WTC11 (cell line): Measurements from ENCODE around the gene GTF3C2. TPM values are rescaled to one million over a fixed set of nuclear protein-coding genes. Genes with fewer than 3 reads are reported as not detected.
A peak's percentile ranks its signal among the peaks of the same experiment; 100 is the strongest.

Experiments
- ATAC-seq: fragments of 200-7000 bp; cut with Tn5 transposase; 2 replicates; pipeline ENCODE4 v1.10.0; 2021; ENCODE audit warnings: mild to moderate bottlenecking, moderate library complexity
- CTCF ChIA-PET: fragments of 300-600 bp; sonication (Branson Sonifier 250); formaldehyde crosslinking; loops from one replicate; lab custom pipeline; 2021; ENCODE audit warnings: antibody characterized with exemption; lab: Charles Lee
- POLR2A ChIA-PET: fragments of 350-600 bp; sonication (Branson Sonifier 250); formaldehyde crosslinking; loops from one replicate; lab custom pipeline; 2021; ENCODE audit warnings: antibody characterized with exemption; lab: Charles Lee
- DNase-seq: peaks from one replicate; pipeline ENCODE4 v3.0.0; 2021; ENCODE audit warnings: low spot score
- H3K27ac Mint-ChIP-seq: 2 replicates; pipeline ENCODE4 v1.8.0; 2021; ENCODE audit warnings: mixed read lengths
- H3K27me3 Mint-ChIP-seq: 2 replicates; pipeline ENCODE4 v1.8.0; 2021; ENCODE audit warnings: low read depth, mild to moderate bottlenecking, moderate library complexity, mixed read lengths
- H3K36me3 Mint-ChIP-seq: 2 replicates; pipeline ENCODE4 v1.8.0; 2021; ENCODE audit warnings: mixed read lengths
- H3K4me1 Mint-ChIP-seq: 2 replicates; pipeline ENCODE4 v1.8.0; 2022; ENCODE audit warnings: mixed read lengths
- H3K4me3 Mint-ChIP-seq: 2 replicates; pipeline ENCODE4 v1.8.0; 2021; ENCODE audit warnings: mild to moderate bottlenecking, moderate library complexity, mixed read lengths
- H3K9me3 Mint-ChIP-seq: 2 replicates; pipeline ENCODE4 v1.8.0; 2021; ENCODE audit warnings: mixed read lengths
- ARID4B ChIP-seq: sonication (generic); formaldehyde crosslinking; IDR thresholded peaks from 2 replicates; pipeline ENCODE4 v1.8.0; 2023; ENCODE audit warnings: missing genetic modification reagents, mild to moderate bottlenecking, borderline replicate concordance
- ATF1 ChIP-seq: sonication (generic); formaldehyde crosslinking; IDR thresholded peaks from 2 replicates; pipeline ENCODE4 v1.8.1; 2023; ENCODE audit warnings: mild to moderate bottlenecking, moderate library complexity, missing genetic modification reagents
- ATF6 ChIP-seq: sonication (generic); formaldehyde crosslinking; IDR thresholded peaks from 2 replicates; pipeline ENCODE4 v1.8.1; 2023; ENCODE audit warnings: mild to moderate bottlenecking, missing genetic modification reagents
- CREM ChIP-seq: sonication (generic); formaldehyde crosslinking; IDR thresholded peaks from 2 replicates; pipeline ENCODE4 v1.8.1; 2022; ENCODE audit warnings: mild to moderate bottlenecking, missing genetic modification reagents, moderate library complexity
- FOXP4 ChIP-seq: sonication (generic); formaldehyde crosslinking; IDR thresholded peaks from 2 replicates; pipeline ENCODE4 v1.8.0; 2022; ENCODE audit warnings: mild to moderate bottlenecking, missing genetic modification reagents
- JUN ChIP-seq: sonication (generic); formaldehyde crosslinking; IDR thresholded peaks from 2 replicates; pipeline ENCODE4 v1.8.0; 2023; ENCODE audit warnings: mild to moderate bottlenecking, missing genetic modification reagents
- KAT7 ChIP-seq: sonication (generic); formaldehyde crosslinking; IDR thresholded peaks from 2 replicates; pipeline ENCODE4 v1.8.1; 2023; ENCODE audit warnings: missing genetic modification reagents, mild to moderate bottlenecking, borderline replicate concordance
- MXD4 ChIP-seq: fragments of 250-450 bp; sonication (Bioruptor Pico); IDR thresholded peaks from 2 replicates; pipeline ENCODE4 v1.8.0; 2021; ENCODE audit warnings: mild to moderate bottlenecking, moderate library complexity, borderline replicate concordance
- PRRX2 ChIP-seq: fragments of 250-450 bp; sonication (Bioruptor Pico); IDR thresholded peaks from 2 replicates; pipeline ENCODE4 v1.8.0; 2021; ENCODE audit warnings: mild to moderate bottlenecking
- SMAD4 ChIP-seq: sonication (generic); formaldehyde crosslinking; IDR thresholded peaks from 2 replicates; pipeline ENCODE4 v1.8.0; 2022; ENCODE audit warnings: mild to moderate bottlenecking, missing genetic modification reagents
- SP1 ChIP-seq: sonication (generic); formaldehyde crosslinking; conservative IDR thresholded peaks from 2 replicates; pipeline ENCODE4 v1.8.1; 2022; ENCODE audit warnings: missing genetic modification reagents
- TP53 ChIP-seq: sonication (generic); formaldehyde crosslinking; IDR thresholded peaks from 2 replicates; pipeline ENCODE4 v1.8.1; 2023; ENCODE audit warnings: mild to moderate bottlenecking, missing genetic modification reagents
- ZNF425 ChIP-seq: fragments of 250-450 bp; sonication (Bioruptor Pico); conservative IDR thresholded peaks from 2 replicates; pipeline ENCODE4 v1.9.0; 2021; ENCODE audit warnings: mild to moderate bottlenecking
- ZSCAN18 ChIP-seq: fragments of 250-450 bp; sonication (Bioruptor Pico); IDR thresholded peaks from 2 replicates; pipeline ENCODE4 v2.1.2; 2022; ENCODE audit warnings: mild to moderate bottlenecking, moderate library complexity
- total RNA-seq: library from RNA; stranded (reverse); gene quantifications from 3 replicates; pipeline ENCODE4 v1.2.3, GENCODE V29; 2021
- TF ChIP-seq, protein P1 (sequence below): fragments of 250-450 bp; sonication (Bioruptor Pico); IDR thresholded peaks from 2 replicates; pipeline ENCODE4 v1.9.0; 2021; ENCODE audit warnings: mild to moderate bottlenecking
- TF ChIP-seq, protein P2 (sequence below): sonication (generic); formaldehyde crosslinking; IDR thresholded peaks from 2 replicates; pipeline ENCODE4 v1.8.0; 2022; ENCODE audit warnings: mild to moderate bottlenecking, missing genetic modification reagents
- TF ChIP-seq, protein P3 (sequence below): sonication (generic); formaldehyde crosslinking; IDR thresholded peaks from 2 replicates; pipeline ENCODE4 v1.8.1; 2023; ENCODE audit warnings: mild to moderate bottlenecking, missing genetic modification reagents, borderline replicate concordance

Gene GTF3C2
- total RNA-seq, 1 experiment from 2014 or later: 123 TPM

DNA sequence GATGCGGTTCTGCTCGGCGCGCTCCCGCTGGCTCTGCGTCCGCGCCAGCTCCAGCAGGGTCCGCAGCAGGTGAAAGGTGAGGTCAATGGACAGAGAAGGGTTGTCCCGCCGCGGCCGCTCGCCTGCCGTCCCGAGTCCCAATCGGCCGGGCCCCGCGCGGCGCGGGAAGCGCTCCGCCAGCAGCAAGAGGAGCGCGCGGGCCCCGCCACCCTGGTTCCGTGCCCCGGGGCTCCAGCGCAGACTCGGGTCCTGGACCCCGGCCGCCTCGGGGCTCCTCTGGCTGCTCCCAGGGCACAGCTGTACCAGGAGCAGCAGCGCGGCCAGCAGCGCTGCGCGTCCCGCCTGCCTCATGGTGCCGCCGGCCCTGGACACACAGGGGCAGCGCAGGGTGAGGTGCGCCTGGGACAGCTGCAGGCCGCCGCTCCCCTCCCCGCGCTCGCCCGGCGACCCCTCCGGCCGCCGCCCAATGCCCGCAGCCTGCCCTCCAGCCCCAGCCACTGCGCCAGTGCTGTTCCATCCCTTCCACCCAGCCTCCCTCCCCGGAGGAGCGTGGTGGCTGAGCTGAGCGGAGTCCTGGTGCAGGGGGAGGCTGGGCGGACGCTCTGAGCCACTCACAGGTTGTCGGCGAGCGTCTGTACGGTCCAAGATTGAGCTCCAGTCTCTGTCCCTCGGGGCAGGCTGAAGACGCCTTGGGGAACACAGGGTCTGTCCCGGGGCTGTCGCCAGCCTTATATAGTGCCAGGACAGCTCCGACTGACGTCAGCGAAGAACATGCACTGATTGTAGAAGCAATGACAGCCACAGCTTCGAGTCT lies 48.8 kb downstream of the GTF3C2 start (continued):
- TF ChIP-seq, protein P1, sequence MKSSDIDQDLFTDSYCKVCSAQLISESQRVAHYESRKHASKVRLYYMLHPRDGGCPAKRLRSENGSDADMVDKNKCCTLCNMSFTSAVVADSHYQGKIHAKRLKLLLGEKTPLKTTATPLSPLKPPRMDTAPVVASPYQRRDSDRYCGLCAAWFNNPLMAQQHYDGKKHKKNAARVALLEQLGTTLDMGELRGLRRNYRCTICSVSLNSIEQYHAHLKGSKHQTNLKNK: no peak

DNA sequence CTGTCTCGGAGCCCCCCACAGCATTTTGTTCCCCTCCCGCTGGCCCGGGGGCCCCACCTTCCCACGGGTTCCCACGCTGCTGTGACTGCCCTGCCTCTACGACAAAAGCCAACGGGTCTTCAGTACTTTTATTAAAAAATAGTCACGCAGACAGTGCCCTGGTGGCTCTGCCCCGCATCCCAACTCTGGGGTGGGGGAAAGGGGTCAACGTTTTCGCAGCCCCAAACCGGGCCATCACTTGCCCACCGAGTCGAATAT lies 49.3 kb downstream of the GTF3C2 start:
- no peak for ATAC-seq
- ChIA-PET CTCF (interaction anchor here (1.1 to 1.7 kb wide), 7 partner anchors 14 to 137 kb away, joined by 3 to 12 read pairs (median 6); partner anchors contain the start of gene SLC30A3), POLR2A (interaction anchor here (1.2 kb wide), 1 partner anchor 15 kb away, joined by 4 read pairs; the partner anchor contains the start of gene MPV17)
- Mint-ChIP-seq H3K36me3 (peaks cover 6% of the 10 kb centered on the region), H3K4me1 (peaks cover 8% of the 10 kb centered on the region; the same call in 1 of the 2 replicates)
- no peak for TF ChIP-seq ZNF425 (CRISPR knock-in tag)
- no peak for TF ChIP-seq SMAD4 (CRISPR knock-in tag)
- no peak for TF ChIP-seq CREM (CRISPR knock-in tag)
- no peak for TF ChIP-seq JUN
- TF ChIP-seq ZSCAN18: no peak
- no peak for TF ChIP-seq KAT7 (CRISPR knock-in tag)
- TF ChIP-seq ARID4B: no peak
- no peak for TF ChIP-seq MXD4 (CRISPR knock-in tag)
- TF ChIP-seq, protein P2, sequence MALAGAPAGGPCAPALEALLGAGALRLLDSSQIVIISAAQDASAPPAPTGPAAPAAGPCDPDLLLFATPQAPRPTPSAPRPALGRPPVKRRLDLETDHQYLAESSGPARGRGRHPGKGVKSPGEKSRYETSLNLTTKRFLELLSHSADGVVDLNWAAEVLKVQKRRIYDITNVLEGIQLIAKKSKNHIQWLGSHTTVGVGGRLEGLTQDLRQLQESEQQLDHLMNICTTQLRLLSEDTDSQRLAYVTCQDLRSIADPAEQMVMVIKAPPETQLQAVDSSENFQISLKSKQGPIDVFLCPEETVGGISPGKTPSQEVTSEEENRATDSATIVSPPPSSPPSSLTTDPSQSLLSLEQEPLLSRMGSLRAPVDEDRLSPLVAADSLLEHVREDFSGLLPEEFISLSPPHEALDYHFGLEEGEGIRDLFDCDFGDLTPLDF (CRISPR knock-in tag): no peak
- no peak for TF ChIP-seq TP53 (CRISPR knock-in tag)
- TF ChIP-seq, protein P3, sequence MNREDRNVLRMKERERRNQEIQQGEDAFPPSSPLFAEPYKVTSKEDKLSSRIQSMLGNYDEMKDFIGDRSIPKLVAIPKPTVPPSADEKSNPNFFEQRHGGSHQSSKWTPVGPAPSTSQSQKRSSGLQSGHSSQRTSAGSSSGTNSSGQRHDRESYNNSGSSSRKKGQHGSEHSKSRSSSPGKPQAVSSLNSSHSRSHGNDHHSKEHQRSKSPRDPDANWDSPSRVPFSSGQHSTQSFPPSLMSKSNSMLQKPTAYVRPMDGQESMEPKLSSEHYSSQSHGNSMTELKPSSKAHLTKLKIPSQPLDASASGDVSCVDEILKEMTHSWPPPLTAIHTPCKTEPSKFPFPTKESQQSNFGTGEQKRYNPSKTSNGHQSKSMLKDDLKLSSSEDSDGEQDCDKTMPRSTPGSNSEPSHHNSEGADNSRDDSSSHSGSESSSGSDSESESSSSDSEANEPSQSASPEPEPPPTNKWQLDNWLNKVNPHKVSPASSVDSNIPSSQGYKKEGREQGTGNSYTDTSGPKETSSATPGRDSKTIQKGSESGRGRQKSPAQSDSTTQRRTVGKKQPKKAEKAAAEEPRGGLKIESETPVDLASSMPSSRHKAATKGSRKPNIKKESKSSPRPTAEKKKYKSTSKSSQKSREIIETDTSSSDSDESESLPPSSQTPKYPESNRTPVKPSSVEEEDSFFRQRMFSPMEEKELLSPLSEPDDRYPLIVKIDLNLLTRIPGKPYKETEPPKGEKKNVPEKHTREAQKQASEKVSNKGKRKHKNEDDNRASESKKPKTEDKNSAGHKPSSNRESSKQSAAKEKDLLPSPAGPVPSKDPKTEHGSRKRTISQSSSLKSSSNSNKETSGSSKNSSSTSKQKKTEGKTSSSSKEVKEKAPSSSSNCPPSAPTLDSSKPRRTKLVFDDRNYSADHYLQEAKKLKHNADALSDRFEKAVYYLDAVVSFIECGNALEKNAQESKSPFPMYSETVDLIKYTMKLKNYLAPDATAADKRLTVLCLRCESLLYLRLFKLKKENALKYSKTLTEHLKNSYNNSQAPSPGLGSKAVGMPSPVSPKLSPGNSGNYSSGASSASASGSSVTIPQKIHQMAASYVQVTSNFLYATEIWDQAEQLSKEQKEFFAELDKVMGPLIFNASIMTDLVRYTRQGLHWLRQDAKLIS: no peak
- no peak for TF ChIP-seq PRRX2 (CRISPR knock-in tag)
- no peak for TF ChIP-seq FOXP4 (CRISPR knock-in tag)
- TF ChIP-seq ATF6 (CRISPR knock-in tag): no peak
- TF ChIP-seq SP1: no peak
- no peak for TF ChIP-seq ATF1 (CRISPR knock-in tag)
- TF ChIP-seq, all 79 proteins: peak for 0
- Mint-ChIP-seq H3K27ac (no peak overlapping the region), H3K27me3 (peaks cover 53% of the 10 kb centered on the region), H3K4me3 (peak overlapping the region; percentile 62), H3K9me3 (no peaks in the 10 kb centered on the region)
- DNase-seq: no peak
